Fibroblast of gingiva (primary cell): Measurements from ENCODE around the gene WDR59.
"Not testable (repeated sequence)": the region's sequence is repeated elsewhere in the genome, so short reads cannot be mapped to it uniquely, and the experiment has no call there.

ENCODE experiments used
- DNase-seq: peaks from one replicate; pipeline ENCODE4 v3.0.0-alpha.2; 2011; ENCODE audit warnings: low read depth

WDR59 gene

DNA sequence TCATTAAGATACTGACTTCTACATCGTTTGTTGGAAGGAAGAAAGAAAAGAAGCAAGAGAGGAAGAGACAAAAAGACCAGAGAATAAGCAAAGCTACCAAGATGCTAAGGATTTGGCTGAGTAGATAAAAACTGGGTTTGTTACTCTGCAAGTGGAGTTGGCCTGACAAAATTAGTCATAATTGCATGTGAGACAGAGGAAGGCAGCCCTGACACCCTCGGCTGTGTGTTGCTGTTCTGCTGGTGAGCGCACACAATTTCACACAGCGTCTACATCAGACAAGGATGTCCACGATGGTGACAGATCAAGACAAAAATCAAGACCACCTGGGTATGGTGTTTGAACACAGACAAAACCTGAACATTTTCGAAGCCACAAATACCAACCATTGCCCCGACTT lies 134.9 kb downstream of the WDR59 start:
- no peak for DNase-seq

DNA sequence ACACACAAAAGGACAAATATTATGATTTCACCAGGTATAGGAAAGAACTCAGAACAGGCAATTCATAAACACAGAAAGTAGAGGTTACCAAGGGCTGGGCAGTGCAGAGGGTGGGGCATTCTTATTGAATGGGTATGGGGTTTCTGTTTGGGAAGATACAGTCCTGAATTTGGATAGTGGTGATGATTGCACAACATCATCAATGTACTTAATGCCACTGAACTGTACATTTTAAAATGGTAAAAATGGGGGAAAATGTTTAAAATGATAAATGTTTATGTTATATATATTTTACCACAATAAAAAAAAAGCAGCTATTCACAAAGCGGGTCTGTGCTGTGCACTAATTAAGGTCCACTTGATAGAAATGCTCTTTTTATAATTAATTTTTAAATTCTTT lies 137.7 kb downstream of the WDR59 start:
- DNase-seq: no peak

GRCh38 chr16:74846714-74847113 lies 138.2 kb downstream of the WDR59 start:
- no peak for DNase-seq

DNA sequence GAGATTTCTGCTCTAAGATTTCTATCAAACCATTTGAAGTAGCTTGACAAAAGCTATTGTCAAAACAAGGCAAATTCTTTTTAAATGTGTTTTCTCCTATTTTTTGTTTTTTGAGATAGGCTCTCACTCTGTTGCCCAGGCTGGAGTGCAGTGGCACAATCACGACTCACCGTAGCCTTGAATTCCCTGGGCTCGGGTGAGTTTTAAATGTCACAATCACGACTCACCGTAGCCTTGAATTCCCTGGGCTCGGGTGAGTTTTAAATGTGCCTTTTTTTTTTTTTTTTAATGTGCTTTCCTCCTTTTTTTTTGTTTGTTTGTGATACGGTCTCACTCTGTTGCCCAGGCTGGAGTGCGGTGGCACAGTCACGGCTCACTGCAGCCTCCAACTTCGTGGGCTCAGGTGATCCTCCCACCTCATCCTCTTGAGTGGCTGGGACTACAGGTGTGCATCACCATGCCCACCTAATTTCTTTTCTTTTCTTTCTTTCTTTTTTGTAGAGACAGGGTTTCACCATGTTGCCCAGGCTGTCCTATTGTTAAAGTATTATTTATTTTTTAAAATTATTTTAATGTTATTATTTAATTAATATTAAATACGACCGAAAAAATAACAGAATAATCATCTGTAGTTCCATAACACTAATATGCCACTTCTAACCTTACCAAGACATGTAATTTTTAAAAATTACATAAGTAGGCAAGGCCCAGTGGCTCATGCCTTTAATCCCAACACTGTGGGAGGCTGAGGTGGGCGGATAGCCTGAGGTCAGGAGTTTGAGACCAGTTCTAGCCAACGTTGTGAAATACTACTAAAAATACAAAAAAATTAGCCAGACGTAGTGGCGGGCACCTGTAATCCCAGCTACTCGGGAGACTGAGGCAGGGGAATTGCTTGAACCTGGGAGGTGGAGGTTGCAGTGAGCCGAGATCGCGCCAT lies 140.6 kb downstream of the WDR59 start:
- DNase-seq: no peak

DNA sequence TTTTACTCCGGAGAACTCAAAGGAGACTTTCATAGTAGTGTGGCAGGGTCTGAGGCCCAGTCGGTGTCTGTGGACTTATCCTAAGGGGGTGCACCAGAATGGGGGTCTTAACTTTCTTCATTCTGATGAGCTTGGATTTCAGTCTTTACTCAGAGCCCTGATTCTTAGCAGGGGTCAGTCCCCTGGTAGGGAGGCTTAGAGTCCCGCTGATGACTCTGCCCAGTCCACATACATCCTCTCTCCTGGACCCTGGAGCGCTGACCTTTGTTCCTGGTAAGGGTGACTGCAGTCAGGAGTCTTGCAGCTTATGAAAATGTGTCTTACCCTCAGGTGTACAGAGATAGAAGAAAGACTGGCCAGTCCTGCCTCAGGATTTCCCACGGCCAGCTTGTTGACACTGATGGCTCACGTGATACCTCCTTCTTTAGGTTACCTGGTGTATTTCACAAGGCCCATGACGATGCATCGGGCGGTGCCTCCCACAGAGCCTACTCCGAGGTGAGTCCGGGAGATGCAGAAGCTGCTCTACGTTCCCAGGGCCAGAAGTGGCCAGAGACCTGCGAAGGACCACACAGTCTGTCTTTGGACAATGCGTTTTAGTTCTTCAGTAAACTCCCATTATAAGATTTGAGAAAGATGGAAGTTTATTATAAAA lies 141.4 kb downstream of the WDR59 start:
- DNase-seq: not testable (repeated sequence)

GRCh38 chr16:74842413-74842812 lies 142.5 kb downstream of the WDR59 start:
- no peak for DNase-seq

DNA sequence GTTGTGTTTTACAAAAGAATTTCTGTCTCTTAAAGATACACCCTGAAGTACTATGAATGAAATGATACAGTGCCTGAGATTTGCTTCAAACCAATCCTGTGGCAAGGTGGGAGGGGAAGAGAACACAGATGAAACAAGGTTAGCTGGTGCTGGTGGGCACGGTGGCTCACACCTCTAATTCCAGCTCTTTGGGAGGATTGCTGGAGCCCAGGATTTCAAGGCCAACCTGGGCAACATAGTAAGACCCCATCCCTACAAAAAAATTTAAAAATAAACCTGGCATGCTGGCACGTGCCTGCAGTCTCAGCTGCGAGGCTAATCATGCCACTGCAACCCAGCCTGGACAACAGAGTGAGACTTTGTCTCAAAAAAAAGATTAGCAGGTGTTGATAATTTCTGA lies 143.0 kb downstream of the WDR59 start:
- DNase-seq: no peak

DNA sequence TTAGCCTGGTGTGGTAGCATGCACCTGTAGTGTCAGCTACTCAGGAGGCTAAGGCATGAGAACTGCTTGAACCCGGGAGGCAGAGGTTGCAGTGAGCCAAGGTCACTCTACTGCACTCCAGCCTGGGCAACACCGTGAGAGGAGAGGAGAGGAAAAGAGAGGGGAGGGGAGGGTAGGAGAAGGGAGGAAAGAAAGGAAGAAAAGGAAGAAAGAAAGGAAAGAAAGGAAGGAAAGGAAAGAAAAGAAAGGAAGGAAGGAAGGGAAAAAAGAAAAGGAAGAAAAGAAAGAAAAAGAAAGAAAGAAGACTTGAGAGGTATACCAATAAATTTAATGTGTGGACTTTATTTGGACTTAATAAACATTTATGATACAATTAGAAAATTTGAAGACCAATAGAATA lies 143.5 kb downstream of the WDR59 start:
- no peak for DNase-seq

DNA sequence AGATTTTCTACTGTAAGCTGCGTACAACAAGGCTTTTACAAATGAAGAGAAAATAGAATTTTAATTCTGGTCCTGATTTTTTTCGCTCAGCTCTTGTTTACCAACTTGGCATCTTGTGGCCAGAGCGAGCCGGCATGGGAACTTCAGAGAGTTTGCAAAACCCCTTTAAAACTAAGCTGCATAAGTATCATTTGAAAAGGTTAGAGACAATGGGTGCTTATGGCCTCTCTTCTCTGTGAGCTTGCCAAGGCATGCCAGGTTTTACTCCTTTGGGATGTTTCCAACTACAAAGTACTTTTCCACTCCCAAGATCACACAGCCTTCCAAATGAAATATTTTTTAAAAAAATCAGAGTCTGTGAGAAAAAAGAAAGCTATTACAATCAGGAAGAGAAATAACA lies 147.9 kb downstream of the WDR59 start:
- no peak for DNase-seq

DNA sequence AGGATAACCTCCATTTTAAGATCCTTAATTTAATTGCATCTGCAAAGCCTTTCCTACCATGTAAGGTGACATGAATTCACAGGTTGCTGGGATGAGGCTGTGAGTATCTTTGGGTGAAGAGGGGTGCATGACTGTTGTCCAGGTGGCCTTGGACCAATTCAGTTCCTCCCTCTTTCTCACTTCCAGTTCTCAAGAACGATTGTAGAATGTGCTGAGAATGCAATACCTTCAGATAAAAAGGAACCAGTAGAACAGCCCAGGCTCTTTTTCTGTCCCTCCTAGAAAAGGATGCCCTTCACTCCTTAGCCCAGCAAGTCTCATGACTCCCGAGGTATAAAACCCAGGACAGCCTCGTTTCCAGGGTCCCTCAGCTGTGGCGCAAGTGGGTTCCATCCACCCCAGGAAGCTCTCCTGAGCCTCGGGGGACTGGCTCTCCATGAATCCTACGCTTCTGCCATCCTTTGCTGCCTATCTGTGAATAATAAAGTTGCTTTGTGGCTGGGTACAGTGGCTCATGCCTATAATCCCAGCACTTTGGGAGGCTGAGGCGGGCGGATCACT lies 148.7 kb downstream of the WDR59 start:
- DNase-seq: no peak

- no peak for DNase-seq
Observed at GRCh38 chr16:74832228-74832627, 152.7 kb downstream of the WDR59 start.

DNA sequence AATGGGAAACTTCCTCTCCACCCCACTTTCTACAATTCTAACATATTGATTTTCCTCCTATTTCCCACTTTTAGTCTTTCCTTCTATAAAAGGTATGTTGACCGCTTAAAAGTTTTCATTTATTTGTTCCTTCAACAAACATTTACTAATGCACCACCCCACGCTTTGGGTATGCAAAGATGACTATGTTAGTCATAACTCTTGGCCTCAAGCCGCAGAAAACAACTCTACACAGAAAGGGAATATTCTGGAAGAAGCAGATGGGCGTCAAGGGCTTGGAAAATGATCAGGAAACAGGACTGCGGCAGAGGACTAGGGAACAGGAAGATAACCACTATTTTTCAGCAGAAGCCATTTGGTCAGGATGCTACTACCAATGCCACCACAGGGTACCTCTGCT lies 153.5 kb downstream of the WDR59 start:
- no peak for DNase-seq

DNA sequence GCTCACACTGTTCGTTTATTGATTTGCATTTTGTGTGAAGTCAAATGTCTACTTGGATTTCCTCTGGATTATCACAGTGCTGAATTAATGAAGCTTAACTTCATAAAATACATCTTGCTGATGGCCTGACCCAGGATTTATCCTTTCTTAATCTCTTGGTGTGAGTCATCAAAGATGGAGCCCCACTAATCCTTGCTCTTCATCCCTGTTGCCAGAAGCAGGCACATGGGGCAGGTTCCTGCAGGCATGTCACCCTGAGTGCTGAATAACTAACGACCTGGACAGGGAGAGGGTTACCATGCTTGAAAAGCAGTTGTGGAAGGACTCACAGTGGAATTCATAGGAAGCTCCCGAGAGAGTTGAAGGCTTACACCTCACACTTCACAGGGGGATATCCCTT lies 154.3 kb downstream of the WDR59 start:
- DNase-seq: no peak

GRCh38 chr16:74829637-74830036 lies 155.3 kb downstream of the WDR59 start:
- DNase-seq: no peak

DNA sequence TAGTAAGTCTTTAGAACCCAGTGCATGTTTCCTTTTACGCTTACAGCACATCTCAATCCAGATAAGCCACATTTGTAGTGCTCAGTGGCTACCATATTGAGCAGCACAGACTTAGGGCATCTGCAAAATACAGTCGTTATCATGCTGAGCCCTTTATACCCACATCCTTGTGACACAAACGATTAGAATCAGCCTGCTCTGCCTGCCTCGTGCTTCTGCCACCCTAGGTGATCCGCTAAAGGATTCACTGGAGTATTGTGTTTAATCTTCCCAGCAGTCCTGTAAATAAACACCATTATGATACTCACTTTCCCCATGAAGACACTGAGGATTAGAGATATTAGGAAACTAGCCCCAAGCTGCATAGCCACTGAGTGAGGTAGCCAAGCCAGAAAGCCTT lies 159.0 kb downstream of the WDR59 start:
- DNase-seq: no peak

DNA sequence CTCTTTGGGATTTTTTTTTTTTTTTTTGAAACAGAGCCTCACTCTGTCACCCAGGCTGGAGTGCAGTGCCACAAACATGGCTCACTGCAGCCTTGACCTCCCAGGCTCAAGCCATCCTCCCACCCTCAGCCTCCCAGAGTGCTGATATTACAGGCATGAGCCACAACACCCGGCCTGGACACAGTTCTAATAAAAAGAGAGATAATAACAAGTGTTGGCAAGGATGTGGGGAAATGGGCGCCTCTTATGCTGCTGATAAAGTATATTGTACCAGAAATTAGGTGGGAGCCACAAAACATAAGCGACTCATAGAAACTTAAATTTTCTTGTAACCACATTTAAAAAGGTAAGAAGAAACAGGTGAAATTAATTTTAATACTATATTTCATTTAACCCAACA lies 159.9 kb downstream of the WDR59 start:
- no peak for DNase-seq
